ENCODE measurements around the gene RASSF3. TPM values are rescaled to one million over a fixed set of nuclear protein-coding genes. Genes with fewer than 3 reads are reported as not detected.

Gene RASSF3
- total RNA-seq, 6 experiments from 2014 or later, result 5.8 to 27.3 (median 10.6) TPM

DNA sequence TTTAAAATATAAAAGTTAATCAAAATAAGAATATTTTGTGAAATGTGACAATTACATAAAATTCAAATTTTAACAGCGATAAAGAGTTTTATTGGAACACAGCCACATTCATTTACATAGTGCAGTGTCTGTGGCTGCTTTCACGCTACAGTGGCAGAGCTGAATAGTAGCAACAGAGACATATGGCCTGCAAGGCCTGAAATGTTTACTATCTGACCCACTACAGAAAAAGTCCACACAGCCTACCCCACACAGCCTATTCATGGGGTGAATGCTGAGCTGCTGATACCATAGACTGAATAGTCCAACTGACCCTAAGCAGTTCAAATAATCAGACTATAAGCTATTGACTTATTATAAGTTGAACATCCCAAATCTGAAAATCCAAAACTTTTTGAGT lies 135.7 kb downstream of the RASSF3 start:
- Histone ChIP-seq H3K27ac (no peak overlapping the region), H3K36me3 (peaks cover 0 to 49% (median 21%) of the 10 kb centered on the region in 4 donors)

DNA sequence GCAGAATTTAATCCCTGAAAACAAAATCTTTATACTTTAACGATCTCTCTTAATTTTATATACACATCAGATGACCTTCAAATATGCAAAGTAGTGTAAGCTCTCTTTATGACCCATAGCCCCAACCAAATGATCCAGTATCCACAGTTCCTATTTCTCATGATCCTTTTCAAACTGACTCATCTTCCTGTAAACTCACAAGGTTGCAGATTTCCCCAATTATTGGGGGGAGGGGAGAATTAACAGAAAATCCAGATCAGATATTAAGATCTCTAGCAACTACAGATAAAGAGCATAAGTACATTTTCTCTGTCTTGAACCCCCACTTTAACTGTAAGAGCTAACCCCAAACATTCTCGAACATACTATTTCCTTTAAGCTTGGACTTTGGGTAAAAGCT lies 136.4 kb downstream of the RASSF3 start:
- no peak for DNase-seq
- TF ChIP-seq, protein P1, sequence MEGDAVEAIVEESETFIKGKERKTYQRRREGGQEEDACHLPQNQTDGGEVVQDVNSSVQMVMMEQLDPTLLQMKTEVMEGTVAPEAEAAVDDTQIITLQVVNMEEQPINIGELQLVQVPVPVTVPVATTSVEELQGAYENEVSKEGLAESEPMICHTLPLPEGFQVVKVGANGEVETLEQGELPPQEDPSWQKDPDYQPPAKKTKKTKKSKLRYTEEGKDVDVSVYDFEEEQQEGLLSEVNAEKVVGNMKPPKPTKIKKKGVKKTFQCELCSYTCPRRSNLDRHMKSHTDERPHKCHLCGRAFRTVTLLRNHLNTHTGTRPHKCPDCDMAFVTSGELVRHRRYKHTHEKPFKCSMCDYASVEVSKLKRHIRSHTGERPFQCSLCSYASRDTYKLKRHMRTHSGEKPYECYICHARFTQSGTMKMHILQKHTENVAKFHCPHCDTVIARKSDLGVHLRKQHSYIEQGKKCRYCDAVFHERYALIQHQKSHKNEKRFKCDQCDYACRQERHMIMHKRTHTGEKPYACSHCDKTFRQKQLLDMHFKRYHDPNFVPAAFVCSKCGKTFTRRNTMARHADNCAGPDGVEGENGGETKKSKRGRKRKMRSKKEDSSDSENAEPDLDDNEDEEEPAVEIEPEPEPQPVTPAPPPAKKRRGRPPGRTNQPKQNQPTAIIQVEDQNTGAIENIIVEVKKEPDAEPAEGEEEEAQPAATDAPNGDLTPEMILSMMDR (IDR thresholded peaks at IDR 0.05), result no peak
- TF ChIP-seq POLR2A (IDR thresholded peaks at IDR 0.05), result no peak
- ATAC-seq, result peak in 1 of 4 donors; percentile 65
- WGBS (ENCODE audit: insufficient coverage, low coverage, low lambda C conversion rate, missing lambda C conversion rate), result 82% methylated on average over 2 of the region's 2 CpGs
- Histone ChIP-seq H3K27me3 (no peaks in the 10 kb centered on the region), H3K4me1 (no peaks in the 10 kb centered on the region), H3K36me3 (peaks cover 0 to 50% (median 21%) of the 10 kb centered on the region in 4 donors), H3K27ac (no peak overlapping the region), H3K9me3 (no peaks in the 10 kb centered on the region), H3K4me3 (no peak overlapping the region)
- intact Hi-C loops (cut with DNase I), result no loop called here

More for the DNA sequence above, 135.7 kb downstream of the RASSF3 start:
- Histone ChIP-seq H3K27me3 (no peaks in the 10 kb centered on the region), H3K4me3 (no peak overlapping the region), H3K9me3 (no peaks in the 10 kb centered on the region), H3K4me1 (no peaks in the 10 kb centered on the region)
- TF ChIP-seq, protein P1 (IDR thresholded peaks at IDR 0.05), result no peak
- TF ChIP-seq POLR2A (IDR thresholded peaks at IDR 0.05), result no peak
- DNase-seq, result no peak
- no peak for ATAC-seq
- WGBS (ENCODE audit: insufficient coverage, low coverage, low lambda C conversion rate, missing lambda C conversion rate), result 83% methylated on average over 2 of the region's 2 CpGs
- intact Hi-C loops (cut with DNase I), result no loop called here

MicroRNAs encoded within 50 kb of the gene (microRNA counts, 767-probe panel; counts per million panel counts)
- 237 counts per million for microRNA hsa-miR-548c-3p
- microRNA hsa-miR-548c-5p, result 237 counts per million
- 237 counts per million for microRNA hsa-miR-548z

Small RNAs within 50 kb of the gene (microRNA-seq; reads per million reads assigned to microRNA genes)
- gene MIR548C, result 0 reads per million in 2 donors
- 0 reads per million in 2 donors for gene MIR548Z

Small RNAs within 50 kb of the gene (small RNA-seq; reads per million reads assigned to genes)
- 0 reads per million in 2 experiments for gene MIR548C
- gene MIR548Z, result 0 reads per million in 2 experiments
- 0 reads per million in 2 experiments for gene RF00137

Other genes with a start within 250 kb of the RASSF3 start
- gene C12orf56, start 219.7 kb upstream of the RASSF3 start, total RNA-seq, result not detected
- gene XPOT, start 206.1 kb upstream of the RASSF3 start, total RNA-seq, result 10 to 100 TPM; 27.3 to 43.9 (median 34.0) TPM
- gene TBK1, start 158.4 kb upstream of the RASSF3 start, total RNA-seq, result 10 to 100 TPM in 5 of 6 experiments, 1 to 10 TPM in 1; 9.0 to 21.8 (median 14.0) TPM
- gene GNS, start 148.9 kb downstream of the RASSF3 start, total RNA-seq, result 10 to 100 TPM; 41.0 to 87.5 (median 63.7) TPM
- 1 to 10 TPM; 1.1 to 2.7 (median 1.3) TPM for gene TBC1D30, start 214.2 kb downstream of the RASSF3 start, total RNA-seq